Aorta (tissue), 5 donors: ENCODE results near the gene PITPNM1. TPM values are rescaled to one million over a fixed set of nuclear protein-coding genes. Genes with fewer than 3 reads are reported as not detected.
A peak's percentile ranks its signal among the peaks of the same experiment; 100 is the strongest.

ENCODE experiments used
- ATAC-seq: fragments of 200-7000 bp; cut with Tn5 transposase; one replicate; pipeline ENCODE4 v1.9.1; 2022; ENCODE audit warnings: moderate library complexity; ENCODE audit not compliant: low FRiP score
- DNase-seq, 2 donors: peaks; one replicate each; pipeline ENCODE4 v3.0.0-alpha.2; 2020
- H3K27ac ChIP-seq, 2 donors: one replicate each; pipeline ENCODE4 v1.5.1; 2013; ENCODE audit warnings: low read length in 2 of 2, mild to moderate bottlenecking in 2 of 2, moderate library complexity in 2 of 2, control low read depth in 1 of 2, inconsistent platforms in 1 of 2, low read depth in 1 of 2
- H3K27me3 ChIP-seq, 2 donors: one replicate each; pipeline ENCODE4 v1.6.1; 2013; ENCODE audit warnings: control low read depth in 1 of 2, low read length in 1 of 2, mild to moderate bottlenecking in 1 of 2, moderate library complexity in 1 of 2; ENCODE audit not compliant: insufficient read depth in 2 of 2, control insufficient read depth in 1 of 2
- H3K36me3 ChIP-seq, 2 donors: one replicate each; pipeline ENCODE4 v1.6.1; 2013; ENCODE audit warnings: control low read depth in 1 of 2, low read length in 1 of 2, mild to moderate bottlenecking in 1 of 2; ENCODE audit not compliant: insufficient read depth in 2 of 2, control insufficient read depth in 1 of 2
- H3K4me1 ChIP-seq, 2 donors: one replicate each; pipeline ENCODE4 v1.6.1; 2013; ENCODE audit warnings: low read length in 2 of 2, control low read depth in 1 of 2, mild to moderate bottlenecking in 1 of 2, moderate library complexity in 1 of 2; ENCODE audit not compliant: insufficient read depth in 2 of 2, control insufficient read depth in 1 of 2
- H3K4me3 ChIP-seq, 2 donors: one replicate each; pipeline ENCODE4 v1.5.1; 2013; ENCODE audit warnings: low read length in 2 of 2, control low read depth in 1 of 2, mild to moderate bottlenecking in 1 of 2
- H3K9me3 ChIP-seq: one replicate; pipeline ENCODE4 v1.6.1; 2013; ENCODE audit warnings: mild to moderate bottlenecking, low read length; ENCODE audit not compliant: control insufficient read depth
- WGBS, 2 donors: extraction: QIAGEN DNeasy Blood & Tissue Kit; methylation state at CpG; one replicate each; pipeline ENCODE4 v1.1.7; 2013; 5-methylcytosine and 5-hydroxymethylcytosine counted together
- intact Hi-C, 2 donors: fragments of 100-400 bp; cut with DNase I; formaldehyde crosslinking; loops; one replicate each; pipeline versions ENCODE4 v1.14.2 to v1.15.0; 2022
- polyA plus RNA-seq, 2 donors: library from polyadenylated mRNA; stranded (reverse); fragments of 200-250 nt; gene quantifications; one replicate each; pipeline ENCODE4 v1.2.3, GENCODE V29; 2013
- total RNA-seq, 2 donors: library from RNA; stranded (reverse); fragmentation: NEBNext Ultra II Directional; extraction: Animal tissue kit (Norgen Biotek cat#: 25700); gene quantifications; one replicate each; pipeline ENCODE4 v1.2.1, GENCODE V29; 2021
- donor health status: healthy with polysubstance abuse.
- donor health status: Bipolar disorder and iron deficiency.
- donor health status: DM: no; HTN: no; CAD: no.
- donor health status: DM: no; HTN: no; CAD: no.
- donor health status: DM: yes; HTN: yes; CAD: no.

Gene PITPNM1
- total and polyA plus RNA-seq, 4 donors, result 11.8 to 48.8 (median 31.5) TPM

DNA sequence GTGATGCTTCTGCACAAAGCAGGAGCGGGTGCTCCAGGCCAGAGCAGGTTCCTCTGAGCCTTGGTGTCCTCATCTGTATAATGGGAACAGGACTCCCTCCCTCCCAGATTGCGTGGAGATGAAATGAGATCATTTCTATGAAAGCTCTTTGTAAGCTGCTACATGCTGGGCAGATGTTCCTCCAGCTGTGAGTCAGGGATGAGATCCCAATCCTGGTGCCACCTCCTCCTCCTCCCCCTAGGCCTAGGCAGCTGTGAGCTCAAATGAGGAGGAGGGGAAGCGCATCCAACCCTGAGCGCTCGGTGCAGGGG is 25.1 kb upstream of the PITPNM1 start:
- Histone ChIP-seq H3K9me3 (no peaks in the 10 kb centered on the region), H3K27me3 (no peaks in the 10 kb centered on the region), H3K4me3 (no peak overlapping the region), H3K36me3 (no peaks in the 10 kb centered on the region), H3K27ac (no peak overlapping the region), H3K4me1 (no peaks in the 10 kb centered on the region)
- no peak for DNase-seq
- ATAC-seq, result no peak
- intact Hi-C loops, result no loop called here
- WGBS, 2 donors, result 88 to 94% methylated on average over 5 of the region's 5 CpGs

DNA sequence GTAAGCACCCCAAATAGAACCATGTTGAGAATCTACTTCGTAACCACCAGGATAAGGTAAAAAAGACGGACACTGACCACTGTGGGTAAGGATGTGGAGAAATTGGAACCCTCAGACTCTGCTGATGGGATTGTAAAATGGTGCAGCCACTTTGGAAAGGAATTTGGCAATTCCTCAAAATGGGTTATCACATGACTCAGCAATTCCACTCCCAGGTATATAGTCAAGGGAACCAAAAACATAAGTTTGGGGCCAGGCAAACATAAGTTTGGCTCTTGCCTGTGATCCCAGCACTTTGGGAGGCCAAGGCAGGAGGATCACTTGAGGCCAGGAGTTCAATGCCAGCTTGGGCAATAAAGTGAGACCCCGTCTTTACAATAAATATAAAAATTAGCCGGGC is 23.2 kb upstream of the PITPNM1 start:
- 95% methylated on average over 4 of the region's 4 CpGs for WGBS, 2 donors
- no peak for DNase-seq
- H3K36me3 ChIP-seq, result no peaks in the 10 kb centered on the region

DNA sequence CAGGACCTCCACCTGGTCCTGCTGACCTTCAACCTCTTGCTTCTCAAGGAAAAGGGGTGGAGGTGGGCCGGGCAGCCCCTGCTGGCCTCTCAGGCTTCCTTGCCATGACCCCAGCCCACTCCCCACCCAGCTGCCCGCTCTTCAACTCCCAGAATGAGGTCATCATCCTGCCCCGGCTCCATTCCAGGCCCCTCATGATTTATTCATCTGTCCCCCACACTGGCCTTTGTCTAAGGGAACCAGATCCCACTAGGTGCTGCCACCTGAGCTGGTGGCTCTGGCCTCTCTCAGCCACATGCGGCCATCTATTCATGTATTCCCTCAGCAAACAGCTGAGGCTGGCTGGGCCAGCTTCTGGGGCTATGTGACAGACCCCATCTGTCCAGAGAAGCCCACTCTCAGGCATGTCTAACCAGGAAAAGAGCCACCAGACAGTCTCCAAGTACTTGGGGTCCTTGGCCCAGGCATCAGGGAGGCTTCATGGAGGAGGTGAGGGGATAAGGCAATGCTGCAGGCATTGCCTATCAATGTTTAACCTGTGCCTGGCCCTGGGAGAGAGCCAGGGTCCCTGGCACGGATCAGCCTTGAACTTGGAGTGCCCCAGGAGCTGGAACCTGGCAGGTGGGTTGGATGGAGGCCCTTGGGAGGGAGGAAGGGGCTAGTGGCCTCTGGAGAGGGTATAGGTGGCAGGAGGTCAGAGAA is 20.3 kb upstream of the PITPNM1 start:
- ATAC-seq (no peak), DNase-seq (no peak)
- intact Hi-C loops, result no loop called here
- no peaks in the 10 kb centered on the region for H3K9me3 ChIP-seq
- no peaks in the 10 kb centered on the region for H3K27me3 ChIP-seq
- no peak overlapping the region for H3K27ac ChIP-seq
- H3K4me3 ChIP-seq, result no peak overlapping the region
- H3K36me3 ChIP-seq, result no peaks in the 10 kb centered on the region
- WGBS, 2 donors, result 81 to 84% methylated on average over 5 of the region's 5 CpGs
- H3K4me1 ChIP-seq, result no peaks in the 10 kb centered on the region

More for the DNA sequence above, 23.2 kb upstream of the PITPNM1 start:
- no peak for ATAC-seq
- no peaks in the 10 kb centered on the region for H3K4me1 ChIP-seq
- H3K27ac ChIP-seq, result no peak overlapping the region
- intact Hi-C loops, result no loop called here
- no peaks in the 10 kb centered on the region for H3K27me3 ChIP-seq
- H3K4me3 ChIP-seq, result no peak overlapping the region
- no peaks in the 10 kb centered on the region for H3K9me3 ChIP-seq

DNA sequence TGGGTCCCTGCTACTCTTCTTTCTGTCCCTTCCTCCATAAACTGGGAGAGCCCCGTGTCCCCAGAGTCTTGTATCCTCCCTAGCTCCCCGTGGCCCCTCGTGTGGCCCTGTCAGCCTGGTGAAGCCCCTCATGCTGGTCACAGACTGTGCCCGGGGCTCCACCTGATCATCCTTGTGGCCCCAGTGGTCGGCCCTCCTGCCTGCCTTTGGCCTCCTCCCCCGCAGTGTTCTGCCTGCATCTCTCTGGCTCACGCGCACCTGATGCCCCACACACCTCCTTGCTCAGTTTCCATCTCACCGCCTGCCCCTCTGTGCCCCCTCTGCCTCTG is 19.3 kb upstream of the PITPNM1 start:
- WGBS, 2 donors, result 91% methylated on average over 9 of the region's 9 CpGs
- no peak overlapping the region for H3K4me3 ChIP-seq
- no peaks in the 10 kb centered on the region for H3K36me3 ChIP-seq
- no peaks in the 10 kb centered on the region for H3K27me3 ChIP-seq
- intact Hi-C loops, result no loop called here
- no peak overlapping the region for H3K27ac ChIP-seq
- ATAC-seq (peak; percentile 13), DNase-seq (no peak)
- no peaks in the 10 kb centered on the region for H3K4me1 ChIP-seq
- H3K9me3 ChIP-seq, result no peaks in the 10 kb centered on the region

DNA sequence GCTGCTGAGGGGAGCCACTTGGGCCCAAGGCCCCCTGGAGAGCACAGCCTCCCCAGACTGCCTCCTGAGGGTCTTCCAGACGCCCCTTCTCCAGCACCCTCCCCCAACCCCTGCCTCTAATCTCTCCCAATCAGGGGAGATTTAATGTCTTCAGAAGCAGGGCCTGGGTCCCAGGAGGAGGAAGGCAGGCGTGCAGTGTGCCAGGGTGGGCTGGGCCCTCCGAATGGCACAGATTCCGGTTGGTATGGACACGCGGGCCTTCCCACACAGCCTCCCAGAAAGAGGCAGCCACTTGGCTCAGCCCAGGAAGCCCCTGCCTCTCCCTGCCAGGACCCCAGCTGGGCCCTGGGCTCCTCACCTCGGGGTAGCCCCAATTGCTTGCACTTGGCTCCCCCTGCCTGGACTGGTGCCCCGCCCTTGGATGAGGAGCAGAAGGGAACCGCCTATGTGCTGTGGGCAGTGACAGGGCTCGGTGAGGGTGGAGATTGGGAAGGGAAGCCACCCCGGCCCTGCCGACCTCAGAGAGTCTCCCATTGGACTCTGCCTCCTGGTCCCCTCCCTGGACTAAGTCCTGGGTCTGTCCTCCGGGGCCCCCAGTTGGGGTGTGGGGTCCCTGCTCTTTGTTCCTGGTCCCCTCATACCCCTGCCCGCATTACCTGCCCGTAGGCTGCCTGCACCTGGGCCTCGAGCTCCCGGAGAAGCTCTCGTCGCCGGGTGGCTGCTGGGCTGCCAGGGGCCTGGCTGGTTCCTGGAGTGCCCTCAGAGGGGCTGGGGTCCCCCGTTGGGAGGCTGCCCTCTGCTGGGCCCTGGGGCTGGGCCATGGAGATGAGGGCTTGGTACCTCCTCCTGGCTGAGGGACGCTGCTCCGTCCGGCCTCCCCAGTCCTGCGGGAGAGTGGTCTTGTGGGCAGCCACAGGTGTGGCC is 18.7 kb upstream of the PITPNM1 start:
- WGBS, 2 donors, result 88 to 89% methylated on average over 23 to 25 of the region's 25 CpGs
- ATAC-seq, result peak; percentile 11
- H3K36me3 ChIP-seq, result no peaks in the 10 kb centered on the region
- intact Hi-C loops, result no loop called here
- no peak for DNase-seq
- no peaks in the 10 kb centered on the region for H3K4me1 ChIP-seq
- no peaks in the 10 kb centered on the region for H3K9me3 ChIP-seq
- no peaks in the 10 kb centered on the region for H3K27me3 ChIP-seq
- no peak overlapping the region for H3K4me3 ChIP-seq
- no peak overlapping the region for H3K27ac ChIP-seq

DNA sequence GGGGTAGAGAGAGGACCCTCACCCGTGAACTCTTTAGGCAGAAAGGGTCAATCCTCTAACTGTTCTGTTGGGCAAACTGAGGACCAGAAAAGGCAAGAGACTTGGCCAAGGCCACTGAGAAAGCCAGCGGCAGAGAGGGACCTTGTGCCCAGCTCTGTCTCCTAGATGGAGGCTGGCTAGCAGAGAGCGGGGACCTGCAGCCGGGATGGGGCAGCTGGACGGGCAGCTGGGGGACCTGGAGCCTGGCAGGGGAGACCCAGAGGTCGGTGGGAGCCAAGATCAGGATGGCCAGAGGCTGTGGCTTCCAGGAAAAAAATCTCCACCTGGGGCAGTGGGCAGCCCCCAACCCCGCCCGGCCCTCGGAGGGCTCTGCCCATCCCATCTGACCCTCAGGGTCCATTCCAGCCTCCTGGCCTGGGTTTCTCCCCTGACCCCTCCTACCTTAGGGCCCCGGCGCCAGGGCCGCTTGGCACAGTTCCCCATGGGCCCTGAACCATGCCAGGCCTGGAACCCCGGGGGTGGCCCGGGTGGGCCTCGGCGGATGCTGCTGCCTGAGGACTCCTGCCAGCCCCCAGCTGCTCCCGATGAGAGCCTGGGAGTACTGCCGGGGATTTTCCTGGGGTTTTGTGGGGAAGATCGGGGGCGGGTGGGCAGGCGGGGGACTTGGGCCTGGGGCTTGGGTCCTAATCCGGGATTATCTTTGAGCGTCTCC is 17.8 kb upstream of the PITPNM1 start, which contains the start of gene CABP2:
Gene CABP2, minus strand, starts transcription at position 603 of the 712 bp plus-strand sequence. Its CDS starts 120 bp downstream, at position 483.
- no peak within 1 kb of the TSS for H3K27ac ChIP-seq
- no peaks in the 10 kb centered on the region for H3K4me1 ChIP-seq
- intact Hi-C loops, result no loop called here
- 85 to 87% methylated on average over 19 to 23 of the region's 23 CpGs for WGBS, 2 donors
- no peaks in the 10 kb centered on the region for H3K36me3 ChIP-seq
- no peaks in the 10 kb centered on the region for H3K9me3 ChIP-seq
- DNase-seq (no peak), ATAC-seq (no peak)
- no peaks in the 10 kb centered on the region for H3K27me3 ChIP-seq
- H3K4me3 ChIP-seq, result no peak within 1 kb of the TSS

DNA sequence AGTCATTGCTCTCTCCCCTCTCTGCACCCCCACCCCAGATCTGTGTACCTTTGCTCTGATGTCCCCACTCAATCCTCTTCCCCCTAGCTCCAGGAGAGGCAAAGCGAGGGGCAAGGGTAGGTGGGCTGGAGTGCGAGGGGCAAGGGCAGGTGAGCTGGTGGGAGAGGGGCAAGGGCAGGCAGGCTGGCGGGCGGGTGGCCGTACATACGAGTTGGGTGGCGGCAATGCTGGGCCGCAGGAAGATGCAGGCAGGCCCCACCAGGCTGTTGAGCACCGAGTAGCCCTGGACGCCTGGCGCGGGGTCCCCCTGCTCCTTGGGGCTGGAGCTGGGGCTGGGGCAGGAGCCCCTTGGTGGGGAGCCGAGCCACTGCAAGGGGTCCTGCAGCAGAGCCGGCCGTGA is 17.2 kb upstream of the PITPNM1 start:
- intact Hi-C loops, result no loop called here
- no peak overlapping the region for H3K27ac ChIP-seq
- H3K36me3 ChIP-seq, result no peaks in the 10 kb centered on the region
- no peak for DNase-seq
- no peak for ATAC-seq
- 95 to 96% methylated on average over 15 of the region's 15 CpGs for whole genome bisulfite sequencing, 2 donors
- no peaks in the 10 kb centered on the region for H3K9me3 ChIP-seq
- no peaks in the 10 kb centered on the region for H3K4me1 ChIP-seq
- no peak overlapping the region for H3K4me3 ChIP-seq
- no peaks in the 10 kb centered on the region for H3K27me3 ChIP-seq

DNA sequence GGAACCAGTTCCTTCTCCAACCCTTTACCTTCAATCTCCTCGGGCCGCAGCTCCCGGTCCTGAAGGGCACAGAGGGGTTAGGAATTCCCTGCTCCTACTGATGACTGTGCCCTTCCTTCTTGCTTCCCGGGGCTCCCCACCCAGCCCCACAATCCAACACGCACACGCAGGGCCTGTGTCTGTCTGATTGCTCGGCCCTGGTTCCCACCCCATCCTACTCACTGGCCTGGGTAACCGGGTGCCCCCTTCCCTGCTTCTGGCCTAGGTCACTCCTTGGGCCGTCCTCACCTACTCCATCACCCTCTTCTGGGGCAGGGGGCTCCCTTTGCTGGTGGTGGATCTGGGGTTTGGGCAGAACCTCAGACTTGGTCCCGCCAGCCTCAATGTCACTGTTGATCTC is 16.8 kb upstream of the PITPNM1 start:
- 84 to 87% methylated on average over 10 of the region's 10 CpGs for WGBS, 2 donors
- H3K27me3 ChIP-seq, result no peaks in the 10 kb centered on the region
- no peaks in the 10 kb centered on the region for H3K9me3 ChIP-seq
- no peak overlapping the region for H3K4me3 ChIP-seq
- H3K27ac ChIP-seq, result no peak overlapping the region
- intact Hi-C loops, result no loop called here
- H3K4me1 ChIP-seq, result no peaks in the 10 kb centered on the region
- H3K36me3 ChIP-seq, result no peaks in the 10 kb centered on the region
- ATAC-seq (no peak), DNase-seq (no peak)
